NT2/D1 (cell line): Measurements from ENCODE around the gene CNN1.

Source experiments
- SUZ12 ChIP-seq: IDR thresholded peaks from 2 replicates; pipeline ENCODE4 v1.6.1; 2011; ENCODE audit not compliant: insufficient read length, insufficient read depth; ENCODE audit errors: extremely low read depth
- YY1 ChIP-seq: IDR thresholded peaks from 2 replicates; pipeline ENCODE4 v1.6.1; 2011; ENCODE audit not compliant: insufficient read length, insufficient read depth
- ZNF274 ChIP-seq: IDR thresholded peaks from 2 replicates; pipeline ENCODE4 v1.6.1; 2011; ENCODE audit warnings: mild to moderate bottlenecking, low read depth, low read length

- TF ChIP-seq YY1 (no peak), SUZ12 (no peak), ZNF274 (no peak)
These were observed 18.2 kb downstream of the CNN1 start for GRCh38 chr19:11556634-11557420.
